ENCODE data around the gene SNX3. TPM values are rescaled to one million over a fixed set of nuclear protein-coding genes. Genes with fewer than 3 reads are reported as not detected.
A peak's percentile ranks its signal among the peaks of the same experiment; 100 is the strongest.

SNX3 gene
- total RNA-seq, 6 donors from 2014 or later = 46.1 to 173 (median 109) TPM

DNA sequence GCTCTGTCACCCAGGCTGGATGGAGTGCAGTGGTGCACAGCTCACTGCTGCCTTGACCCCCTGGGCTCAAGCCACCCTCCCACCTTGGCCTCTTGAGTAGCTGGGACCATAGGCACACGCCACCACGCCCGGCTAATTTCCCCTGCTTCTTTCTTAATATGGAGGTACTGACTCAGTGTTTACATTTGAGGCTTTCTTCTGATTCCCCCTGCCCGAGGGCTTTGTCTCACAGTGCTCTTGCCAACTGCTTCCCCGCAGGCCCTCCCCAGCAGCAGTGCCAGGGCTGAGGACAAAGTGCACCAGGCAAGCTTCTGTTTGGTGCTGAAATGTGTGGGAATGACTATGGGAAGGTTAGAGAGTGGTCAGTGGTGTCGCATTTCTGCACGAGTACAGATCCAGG, 60.2 kb downstream of the SNX3 start:
- no peak overlapping the region for H3K27ac ChIP-seq
- peaks cover 0 to 3% (median 0%) of the 10 kb centered on the region in 4 donors for H3K36me3 ChIP-seq
- H3K4me3 ChIP-seq = no peak overlapping the region
- H3K9me3 ChIP-seq = no peaks in the 10 kb centered on the region
- 75 to 84% methylated on average over 7 of the region's 7 CpGs for WGBS, 2 donors
- ATAC-seq (ENCODE audit: low FRiP score in 2 of 2) (no peak), DNase-seq (no peak)
- H3K4me1 ChIP-seq = no peaks in the 10 kb centered on the region
- H3K27me3 ChIP-seq = no peaks in the 10 kb centered on the region
- TF ChIP-seq, protein P1, sequence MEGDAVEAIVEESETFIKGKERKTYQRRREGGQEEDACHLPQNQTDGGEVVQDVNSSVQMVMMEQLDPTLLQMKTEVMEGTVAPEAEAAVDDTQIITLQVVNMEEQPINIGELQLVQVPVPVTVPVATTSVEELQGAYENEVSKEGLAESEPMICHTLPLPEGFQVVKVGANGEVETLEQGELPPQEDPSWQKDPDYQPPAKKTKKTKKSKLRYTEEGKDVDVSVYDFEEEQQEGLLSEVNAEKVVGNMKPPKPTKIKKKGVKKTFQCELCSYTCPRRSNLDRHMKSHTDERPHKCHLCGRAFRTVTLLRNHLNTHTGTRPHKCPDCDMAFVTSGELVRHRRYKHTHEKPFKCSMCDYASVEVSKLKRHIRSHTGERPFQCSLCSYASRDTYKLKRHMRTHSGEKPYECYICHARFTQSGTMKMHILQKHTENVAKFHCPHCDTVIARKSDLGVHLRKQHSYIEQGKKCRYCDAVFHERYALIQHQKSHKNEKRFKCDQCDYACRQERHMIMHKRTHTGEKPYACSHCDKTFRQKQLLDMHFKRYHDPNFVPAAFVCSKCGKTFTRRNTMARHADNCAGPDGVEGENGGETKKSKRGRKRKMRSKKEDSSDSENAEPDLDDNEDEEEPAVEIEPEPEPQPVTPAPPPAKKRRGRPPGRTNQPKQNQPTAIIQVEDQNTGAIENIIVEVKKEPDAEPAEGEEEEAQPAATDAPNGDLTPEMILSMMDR (IDR thresholded peaks at IDR 0.05) = no peak
- no peak for TF ChIP-seq EP300 (IDR thresholded peaks at IDR 0.05)
- TF ChIP-seq POLR2AphosphoS5 (IDR thresholded peaks at IDR 0.05) = no peak
- TF ChIP-seq POLR2A (IDR thresholded peaks at IDR 0.05) = no peak

DNA sequence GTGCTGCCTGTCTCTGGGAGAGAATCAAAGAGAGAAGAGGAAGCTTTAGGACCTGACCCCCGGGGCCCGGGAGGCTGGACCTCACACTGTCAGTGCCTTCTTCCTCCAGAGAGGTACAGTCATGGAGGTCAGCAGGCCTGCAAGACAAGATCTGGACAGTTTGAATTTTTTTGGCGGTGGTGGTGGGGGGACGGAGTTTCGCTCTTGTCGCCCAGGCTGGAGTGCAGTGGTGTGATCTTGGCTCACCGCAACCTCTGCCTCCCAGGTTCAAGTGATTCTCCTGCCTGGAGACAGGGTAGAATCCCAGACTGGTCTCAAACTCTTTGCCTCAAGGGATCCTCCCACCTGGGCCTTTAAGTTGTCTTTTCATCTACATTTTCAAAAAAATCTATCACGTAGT, 60.7 kb downstream of the SNX3 start:
- H3K9me3 ChIP-seq = no peaks in the 10 kb centered on the region
- 91 to 96% methylated on average over 8 of the region's 8 CpGs for WGBS, 2 donors
- H3K4me1 ChIP-seq = no peaks in the 10 kb centered on the region
- ATAC-seq (ENCODE audit: low FRiP score in 2 of 2) (no peak), DNase-seq (no peak)
- TF ChIP-seq POLR2AphosphoS5 (IDR thresholded peaks at IDR 0.05) (no peak), POLR2A (IDR thresholded peaks at IDR 0.05) (no peak), EP300 (IDR thresholded peaks at IDR 0.05) (no peak)
- TF ChIP-seq, protein P1 (IDR thresholded peaks at IDR 0.05) = no peak
- H3K36me3 ChIP-seq = peaks cover 0 to 3% (median 0%) of the 10 kb centered on the region in 4 donors
- H3K4me3 ChIP-seq = no peak overlapping the region
- no peak overlapping the region for H3K27ac ChIP-seq
- H3K27me3 ChIP-seq = no peaks in the 10 kb centered on the region

DNA sequence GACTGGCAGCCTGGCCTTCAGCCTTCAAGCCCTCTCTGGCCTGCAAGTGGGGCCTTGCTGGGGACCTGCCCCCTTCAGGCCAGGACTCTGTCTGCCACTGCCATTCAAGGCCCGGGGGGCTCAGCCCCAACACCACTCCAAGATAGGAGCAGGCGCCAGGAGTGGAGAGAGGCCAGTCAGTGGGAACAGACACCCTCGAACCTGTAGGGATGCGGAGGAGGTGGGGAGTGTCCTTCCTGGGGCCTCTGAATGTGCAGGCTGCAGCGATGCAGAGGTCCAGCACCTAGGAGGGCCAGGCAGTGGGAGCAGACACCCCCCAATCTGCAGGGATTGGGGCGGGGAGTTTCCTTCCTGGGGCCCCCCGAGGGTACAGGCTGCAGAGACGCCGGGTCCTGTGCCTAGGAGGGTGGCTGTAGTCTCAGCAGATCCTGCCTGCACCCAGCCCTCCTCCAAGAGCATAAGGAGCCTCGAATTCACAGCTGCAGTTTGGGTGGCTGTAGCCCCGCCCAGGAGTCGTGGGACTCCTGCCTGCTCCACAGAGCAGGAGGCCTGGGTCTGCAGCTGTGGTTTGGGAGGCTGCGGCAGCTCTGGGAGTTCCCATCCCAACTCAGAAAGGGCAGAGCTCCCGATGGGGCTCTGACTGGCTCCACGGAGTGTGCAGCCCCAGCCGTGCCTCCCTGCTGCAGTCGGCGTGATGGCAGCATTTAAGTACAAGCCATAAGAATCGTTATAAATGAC, 61.9 kb downstream of the SNX3 start:
- H3K27ac ChIP-seq = no peak overlapping the region
- H3K4me1 ChIP-seq = no peaks in the 10 kb centered on the region
- DNase-seq (peak in 1 of 2 donors; percentile 53), ATAC-seq (ENCODE audit: low FRiP score in 2 of 2) (no peak)
- no peak for TF ChIP-seq POLR2A (IDR thresholded peaks at IDR 0.05)
- TF ChIP-seq, protein P1 (IDR thresholded peaks at IDR 0.05) = no peak
- no peak for TF ChIP-seq EP300 (IDR thresholded peaks at IDR 0.05)
- no peak for TF ChIP-seq POLR2AphosphoS5 (IDR thresholded peaks at IDR 0.05)
- H3K36me3 ChIP-seq = no peaks in the 10 kb centered on the region
- no peak overlapping the region for H3K4me3 ChIP-seq
- WGBS, 2 donors = 83 to 88% methylated on average over 9 to 15 of the region's 19 CpGs
- H3K9me3 ChIP-seq = no peaks in the 10 kb centered on the region
- H3K27me3 ChIP-seq = no peaks in the 10 kb centered on the region

DNA sequence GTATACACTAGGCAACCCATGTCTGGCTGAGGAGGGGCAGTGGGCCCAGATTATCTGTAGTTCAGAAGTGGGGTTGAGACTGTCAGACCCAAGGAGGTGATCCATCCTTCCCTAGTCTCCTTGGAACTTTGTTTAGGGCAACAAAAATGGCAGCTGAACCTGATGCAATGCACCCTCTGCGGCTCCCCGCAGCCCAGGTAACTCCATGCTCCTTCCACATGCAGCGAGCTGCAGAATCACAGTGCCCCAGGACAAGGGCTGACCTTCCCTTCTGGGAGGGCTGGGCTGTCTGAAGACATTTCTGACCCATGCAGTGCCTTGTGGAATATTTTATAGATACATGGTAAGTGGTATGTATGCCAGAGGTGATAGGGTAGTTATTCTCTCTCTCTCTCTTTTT, 65.6 kb downstream of the SNX3 start:
- Histone ChIP-seq H3K9me3 (no peaks in the 10 kb centered on the region), H3K36me3 (no peaks in the 10 kb centered on the region), H3K4me3 (no peak overlapping the region), H3K4me1 (no peaks in the 10 kb centered on the region), H3K27me3 (no peaks in the 10 kb centered on the region), H3K27ac (no peak overlapping the region)
- ATAC-seq (ENCODE audit: low FRiP score in 2 of 2) = no peak
- WGBS, 2 donors = 80 to 93% methylated on average over 3 of the region's 3 CpGs
- DNase-seq = no peak
- TF ChIP-seq POLR2AphosphoS5 (IDR thresholded peaks at IDR 0.05) (no peak), POLR2A (IDR thresholded peaks at IDR 0.05) (no peak), EP300 (IDR thresholded peaks at IDR 0.05) (no peak)
- TF ChIP-seq, protein P1 (IDR thresholded peaks at IDR 0.05) = no peak

DNA sequence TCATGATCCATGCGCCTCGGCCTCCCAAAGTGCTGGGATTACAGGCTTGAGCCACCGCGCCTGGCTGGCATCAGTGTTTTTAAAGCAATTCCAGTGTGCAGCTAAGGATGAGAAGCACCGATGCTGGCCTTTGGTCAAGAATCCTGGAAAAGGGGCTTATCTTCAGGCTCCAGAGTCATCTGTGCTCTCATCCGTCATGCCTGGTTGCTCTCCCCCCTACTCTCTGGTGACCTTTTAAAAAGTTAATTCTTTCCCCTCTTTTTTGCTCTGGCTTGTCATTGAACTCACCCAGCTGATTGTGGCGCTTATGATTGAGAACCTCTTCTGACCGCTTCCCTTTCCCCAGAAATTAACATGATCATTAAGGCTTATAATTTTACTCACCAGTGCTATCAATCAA, 66.3 kb downstream of the SNX3 start:
- Histone ChIP-seq H3K27me3 (no peaks in the 10 kb centered on the region), H3K27ac (no peak overlapping the region), H3K4me3 (no peak overlapping the region), H3K9me3 (no peaks in the 10 kb centered on the region), H3K36me3 (no peaks in the 10 kb centered on the region), H3K4me1 (no peaks in the 10 kb centered on the region)
- ATAC-seq (ENCODE audit: low FRiP score in 2 of 2) = no peak
- TF ChIP-seq POLR2A (IDR thresholded peaks at IDR 0.05) = no peak
- no peak for DNase-seq
- 85 to 88% methylated on average over 8 of the region's 8 CpGs for WGBS, 2 donors
